PC-9 (cell line): ENCODE data around the gene EVA1C. TPM values are rescaled to one million over a fixed set of nuclear protein-coding genes. Genes with fewer than 3 reads are reported as not detected.

Experiments used
- BruUV-seq: library from RNA; stranded (reverse); fragments of 400-500 nt; replicated peaks from 2 replicates; lab custom pipeline; 2021; lab: Mats Ljungman, UMichigan
- CTCF ChIA-PET: fragments of 300-600 bp; sonication (Branson Sonifier 250); formaldehyde crosslinking; loops from one replicate; lab custom pipeline; 2022; ENCODE audit warnings: antibody characterized with exemption; lab: Charles Lee
- POLR2A ChIA-PET: fragments of 300-600 bp; sonication (Branson Sonifier 250); formaldehyde crosslinking; loops from one replicate; lab custom pipeline; 2022; ENCODE audit warnings: antibody characterized with exemption; ENCODE audit not compliant: unreplicated experiment; lab: Charles Lee
- DNase-seq, 2 experiments: peaks; one replicate each; pipeline versions ENCODE4 v3.0.0 to v3.0.0-alpha.2; 2015 to 2022; ENCODE audit warnings: mixed read lengths in 1 of 2
- H2AFZ ChIP-seq: fragments of 200-600 bp; sonication (generic); 2 replicates; pipeline ENCODE4 v1.8.1; 2017; ENCODE audit warnings: antibody characterized with exemption
- H3F3A ChIP-seq: fragments of 200-600 bp; sonication (generic); 2 replicates; pipeline ENCODE4 v1.8.1; 2017; ENCODE audit warnings: antibody characterized with exemption, mild to moderate bottlenecking, low read depth; ENCODE audit not compliant: insufficient read depth
- H3K27ac ChIP-seq: fragments of 200-600 bp; sonication (generic); 2 replicates; pipeline ENCODE4 v1.6.1; 2016; ENCODE audit warnings: mixed run types
- H3K27me3 ChIP-seq: fragments of 200-600 bp; sonication (generic); 2 replicates; pipeline ENCODE4 v1.6.1; 2016; ENCODE audit warnings: low read depth, mixed run types; ENCODE audit not compliant: insufficient read depth
- H3K36me3 ChIP-seq: fragments of 200-600 bp; sonication (generic); 2 replicates; pipeline ENCODE4 v1.6.1; 2016; ENCODE audit warnings: low read depth, mixed run types
- H3K4me1 ChIP-seq: fragments of 200-600 bp; sonication (generic); replicated peaks from 2 replicates; pipeline ENCODE4 v1.6.1; 2016; ENCODE audit warnings: mixed run types; ENCODE audit not compliant: insufficient read depth
- H3K4me2 ChIP-seq: fragments of 200-600 bp; sonication (generic); 2 replicates; pipeline ENCODE4 v1.6.1; 2017; ENCODE audit warnings: mixed run types
- H3K4me3 ChIP-seq: fragments of 200-600 bp; sonication (generic); 2 replicates; pipeline ENCODE4 v1.6.1; 2016; ENCODE audit warnings: mixed run types
- H3K79me2 ChIP-seq: fragments of 200-600 bp; sonication (generic); 2 replicates; pipeline ENCODE4 v1.6.1; 2017; ENCODE audit warnings: low read depth, mixed run types
- H3K9me2 ChIP-seq: fragments of 200-600 bp; sonication (generic); 2 replicates; pipeline ENCODE4 v1.8.1; 2017; ENCODE audit warnings: mild to moderate bottlenecking; ENCODE audit not compliant: insufficient read depth
- H3K9me3 ChIP-seq: fragments of 200-600 bp; sonication (generic); 2 replicates; pipeline ENCODE4 v1.8.1; 2016; ENCODE audit warnings: low read depth; ENCODE audit not compliant: insufficient read depth
- H4K20me1 ChIP-seq: fragments of 200-600 bp; sonication (generic); 2 replicates; pipeline ENCODE4 v1.8.1; 2017; ENCODE audit not compliant: insufficient read depth
- CTCF ChIP-seq: fragments of 200-600 bp; sonication (generic); conservative IDR thresholded peaks from 2 replicates; pipeline ENCODE4 v1.6.1; 2017; ENCODE audit warnings: mixed run types, antibody characterized with exemption, mild to moderate bottlenecking, moderate library complexity
- EZH2 ChIP-seq: fragments of 200-600 bp; sonication (generic); IDR thresholded peaks from 2 replicates; pipeline ENCODE4 v1.8.0; 2017; ENCODE audit warnings: antibody characterized with exemption, low read depth
- intact Hi-C: fragments of 100-400 bp; cut with micrococcal nuclease; formaldehyde crosslinking; loops from one replicate; pipeline ENCODE4 v1.10.0; 2022; ENCODE audit not compliant: unreplicated experiment
- total RNA-seq: library from RNA; stranded (reverse); gene quantifications from 2 replicates; pipeline ENCODE4 v1.2.3, GENCODE V29; 2021

The EVA1C gene
- total RNA-seq, 1 experiment from 2014 or later = 3.0 TPM

- H3K27ac ChIP-seq = no peak overlapping the region
- H3K9me2 ChIP-seq = no peaks in the 10 kb centered on the region
- H3K4me3 ChIP-seq = no peak overlapping the region
- TF ChIP-seq EZH2 = no peak
- TF ChIP-seq CTCF = no peak
- BruUV-seq = no TSS peak
- ChIA-PET CTCF (no interaction called here), POLR2A (no interaction called here)
- H3K4me1 ChIP-seq = no peaks in the 10 kb centered on the region
- H3K36me3 ChIP-seq = no peaks in the 10 kb centered on the region
- H2AFZ ChIP-seq = no peak overlapping the region
- H3K79me2 ChIP-seq = no peaks in the 10 kb centered on the region
- H3K9me3 ChIP-seq = no peaks in the 10 kb centered on the region
- no peaks in the 10 kb centered on the region for H3K27me3 ChIP-seq
- intact Hi-C loops = no loop called here
- DNase-seq = no peak
- H3F3A ChIP-seq = no peaks in the 10 kb centered on the region
- H3K4me2 ChIP-seq = no peak overlapping the region
- H4K20me1 ChIP-seq = no peaks in the 10 kb centered on the region
These were observed 50.9 kb downstream of the EVA1C start for GRCh38 chr21:32463367-32463766.

- Histone ChIP-seq H3K4me2 (no peak overlapping the region), H2AFZ (no peak overlapping the region), H3K4me3 (no peak overlapping the region), H3K9me3 (no peaks in the 10 kb centered on the region), H4K20me1 (no peaks in the 10 kb centered on the region), H3K4me1 (no peaks in the 10 kb centered on the region), H3K27me3 (no peaks in the 10 kb centered on the region), H3K79me2 (no peaks in the 10 kb centered on the region), H3F3A (no peaks in the 10 kb centered on the region), H3K9me2 (no peaks in the 10 kb centered on the region), H3K36me3 (no peaks in the 10 kb centered on the region), H3K27ac (no peak overlapping the region)
- BruUV-seq = no TSS peak
- POLR2A ChIA-PET = no interaction called here
- intact Hi-C loops = no loop called here
- no peak for DNase-seq
- TF ChIP-seq CTCF (no peak), EZH2 (no peak)
- CTCF ChIA-PET = no interaction called here
These were observed 51.4 kb downstream of the EVA1C start for GRCh38 chr21:32463889-32464300.

- Histone ChIP-seq H3K79me2 (no peaks in the 10 kb centered on the region), H3K27ac (no peak overlapping the region), H4K20me1 (no peaks in the 10 kb centered on the region), H2AFZ (no peak overlapping the region), H3K9me2 (no peaks in the 10 kb centered on the region), H3K9me3 (no peaks in the 10 kb centered on the region), H3K4me3 (no peak overlapping the region), H3K36me3 (no peaks in the 10 kb centered on the region), H3K4me2 (no peak overlapping the region), H3K27me3 (no peaks in the 10 kb centered on the region), H3K4me1 (no peaks in the 10 kb centered on the region), H3F3A (no peaks in the 10 kb centered on the region)
- no peak for TF ChIP-seq EZH2
- no peak for TF ChIP-seq CTCF
- BruUV-seq = no TSS peak
- DNase-seq = no peak
- intact Hi-C loops = no loop called here
- ChIA-PET POLR2A (no interaction called here), CTCF (no interaction called here)
These were observed 54.8 kb downstream of the EVA1C start for GRCh38 chr21:32467291-32467690.
